HG03097 (cell line): ENCODE results near the gene MYO7A.

Experiments
- ATAC-seq: cut with Tn5 transposase; IDR thresholded peaks from one replicate; pipeline ENCODE4 v1.9.1; 2021; ENCODE audit not compliant: unreplicated experiment, low FRiP score

Gene MYO7A

DNA sequence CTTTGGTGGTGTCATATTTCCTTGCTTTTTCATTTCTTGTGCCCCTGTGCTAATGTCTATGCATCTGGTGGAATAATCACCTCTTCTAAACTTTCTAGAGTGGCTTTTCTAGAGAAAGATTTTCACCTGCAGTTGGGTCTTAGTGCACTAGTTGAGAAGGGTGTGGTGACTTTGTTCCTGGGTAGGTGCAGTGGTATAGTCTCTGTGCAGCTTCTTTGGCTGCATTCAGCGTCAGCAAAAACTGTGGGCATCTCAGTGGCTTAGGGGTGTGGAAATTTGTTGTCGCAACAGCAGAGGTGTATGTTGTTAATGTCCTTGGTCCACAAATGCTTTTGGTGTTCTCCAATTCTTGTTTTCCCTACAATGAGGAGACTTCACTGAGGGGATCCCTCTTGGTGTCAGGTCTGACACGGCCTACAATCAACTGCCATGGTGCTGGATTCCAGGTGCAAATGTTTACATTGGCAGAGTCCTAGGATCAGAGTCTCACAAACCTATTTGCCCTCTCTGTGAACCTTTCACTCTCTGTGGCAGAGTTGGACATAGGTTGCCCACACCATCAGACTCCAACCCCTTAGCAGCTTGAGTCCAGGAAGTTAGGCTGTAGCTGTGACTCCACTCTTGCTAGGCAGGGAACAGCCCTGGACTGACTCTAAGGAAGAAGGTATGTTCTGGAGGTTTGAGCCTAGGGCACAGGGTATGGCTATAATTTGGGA, 124.7 kb downstream of the MYO7A start:
- no peak for ATAC-seq

GRCh38 chr11:77253690-77254089, 125.6 kb downstream of the MYO7A start:
- no peak for ATAC-seq

- no peak for ATAC-seq
Measured at GRCh38 chr11:77259641-77260040, 131.6 kb downstream of the MYO7A start.

DNA sequence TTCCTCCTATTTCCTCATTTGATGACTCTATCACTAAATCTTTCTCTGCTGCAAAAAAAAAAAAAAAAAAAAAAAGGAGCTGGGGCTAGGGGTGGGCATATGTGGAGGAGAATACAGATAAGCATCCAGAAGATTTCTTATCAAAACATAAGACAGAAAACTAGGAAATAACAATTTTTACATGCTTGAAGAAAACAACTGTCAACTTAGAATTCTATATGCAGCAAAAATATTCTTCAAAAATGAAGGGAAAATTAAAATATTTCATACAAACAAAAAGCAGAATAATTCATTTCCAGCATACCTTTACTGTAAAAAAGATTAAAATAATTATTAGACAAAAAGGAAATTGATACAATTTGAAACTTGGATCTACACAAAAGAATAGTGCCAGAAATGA, 134.8 kb downstream of the MYO7A start:
- ATAC-seq, result no peak
